Right ventricle myocardium inferior (tissue), 1 donor: ENCODE measurements around the gene TAF5. TPM values are rescaled to one million over a fixed set of nuclear protein-coding genes. Genes with fewer than 3 reads are reported as not detected.
"Not testable (repeated sequence)": the region's sequence is repeated elsewhere in the genome, so short reads cannot be mapped to it uniquely, and the experiment has no call there.

Source experiments
- ATAC-seq: fragments of 200-7000 bp; cut with Tn5 transposase; one replicate; pipeline ENCODE4 v1.9.1; 2020; ENCODE audit warnings: mild to moderate bottlenecking, moderate library complexity
- DNase-seq: peaks from one replicate; pipeline ENCODE4 v3.0.0; 2021; ENCODE audit errors: missing footprints
- intact Hi-C: fragments of 100-400 bp; cut with DNase I; formaldehyde crosslinking; loops from one replicate; pipeline ENCODE4 v1.11.0; 2022
- long read RNA-seq: library from polyadenylated mRNA; unstranded; transcript quantifications from one replicate; pipeline ENCODE4 v2.0.0, GENCODE V29; 2021
- total RNA-seq: library from RNA; stranded (reverse); fragmentation: NEBNext Ultra II Directional; extraction: Animal tissue kit (Norgen Biotek cat#: 25700); gene quantifications from one replicate; pipeline ENCODE4 v1.2.1, GENCODE V29; 2021
- donor health status: DM: no; HTN: yes; CAD: no; lungs with severe emphysema.

TAF5 gene
- 3.1 TPM for total RNA-seq
- long read RNA-seq, transcript TAF5-201 (11 exons, 3,268 nt): major isoform, 8 of 8 reads
- long read RNA-seq, partial matches to known transcripts: 0 of 8 reads
- long read RNA-seq, other reads (novel, unspliced or antisense): 0 of 8 reads

DNA sequence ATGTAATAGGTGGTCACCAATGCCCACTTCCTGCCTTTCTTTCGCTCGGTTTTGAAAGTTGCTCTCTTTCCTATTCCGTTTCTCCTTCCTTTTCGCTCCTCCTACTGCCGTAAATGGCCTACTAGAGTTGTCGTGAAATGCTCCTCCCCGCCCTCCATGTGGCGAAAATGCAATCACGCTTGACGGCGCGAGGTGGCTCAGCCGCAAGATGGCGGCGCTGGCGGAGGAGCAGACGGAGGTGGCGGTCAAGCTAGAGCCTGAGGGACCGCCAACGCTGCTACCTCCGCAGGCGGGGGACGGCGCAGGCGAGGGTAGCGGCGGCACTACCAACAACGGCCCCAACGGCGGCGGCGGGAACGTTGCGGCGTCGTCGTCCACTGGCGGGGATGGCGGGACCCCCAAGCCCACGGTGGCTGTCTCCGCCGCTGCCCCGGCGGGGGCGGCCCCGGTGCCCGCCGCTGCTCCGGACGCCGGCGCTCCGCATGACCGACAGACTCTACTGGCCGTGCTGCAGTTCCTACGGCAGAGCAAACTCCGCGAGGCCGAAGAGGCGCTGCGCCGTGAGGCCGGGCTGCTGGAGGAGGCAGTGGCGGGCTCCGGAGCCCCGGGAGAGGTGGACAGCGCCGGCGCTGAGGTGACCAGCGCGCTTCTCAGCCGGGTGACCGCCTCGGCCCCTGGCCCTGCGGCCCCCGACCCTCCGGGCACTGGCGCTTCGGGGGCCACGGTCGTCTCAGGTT lies at the start of gene TAF5:
TAF5 (plus strand) TSS at position 195 of the 737 bp plus-strand sequence; CDS start at position 209, 14 bp downstream.
- DNase-seq: peak; percentile 95
- peak; percentile 90 for ATAC-seq
- intact Hi-C loops: loop anchor here (1.0 to 10.0 kb wide), 3 partner anchors 28 to 453 kb away; partner anchors contain the start of genes ATP5MK, CNNM2, NT5C2 and PDCD11

DNA sequence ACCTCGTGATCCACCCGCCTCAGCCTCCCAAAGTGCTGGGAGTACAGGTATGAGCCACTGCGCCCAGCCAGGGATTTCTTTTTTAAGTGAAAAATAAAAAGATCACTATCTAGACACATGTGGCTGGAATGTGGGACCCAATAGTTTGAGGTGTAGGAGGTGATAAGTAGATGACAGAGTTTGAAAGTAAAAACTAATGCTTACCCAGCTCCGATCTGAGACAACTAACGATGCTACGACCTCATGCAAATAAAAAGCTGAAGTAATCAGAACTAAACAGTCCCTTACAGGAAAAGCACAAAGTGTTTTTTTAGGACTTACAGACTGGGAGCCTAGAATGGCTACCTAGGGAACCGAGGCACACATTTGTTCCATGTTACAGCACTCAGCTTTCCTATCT lies 39.9 kb upstream of the TAF5 start:
- intact Hi-C loops: no loop called here
- no peak for DNase-seq
- ATAC-seq: no peak

DNA sequence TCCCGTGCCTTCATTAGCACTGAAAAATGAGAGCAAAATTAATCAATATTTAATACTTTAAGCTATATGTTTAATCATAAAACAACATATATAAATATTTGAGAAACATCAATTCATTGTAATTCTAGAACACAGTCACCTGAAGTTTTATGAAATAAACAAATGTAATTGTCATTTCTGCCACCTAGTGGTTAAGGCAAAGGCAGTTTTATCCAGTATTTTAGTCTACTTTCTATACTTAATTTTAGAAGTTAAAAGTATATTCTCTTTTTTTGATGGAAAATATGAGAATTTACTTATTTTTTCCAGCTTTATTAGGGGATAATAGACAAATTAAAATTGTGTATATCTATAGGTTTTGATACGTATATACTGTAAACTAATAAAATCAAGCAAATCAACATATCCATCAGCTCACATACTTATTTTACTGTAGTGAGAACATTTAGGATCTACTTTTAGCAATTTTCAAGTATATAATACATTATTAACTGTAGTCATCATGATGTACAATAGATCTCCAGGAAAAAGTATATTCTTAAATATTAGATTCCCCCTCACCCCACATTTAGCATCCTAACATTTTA lies 33.7 kb upstream of the TAF5 start:
- DNase-seq (no peak), ATAC-seq (no peak)
- intact Hi-C loops: no loop called here

DNA sequence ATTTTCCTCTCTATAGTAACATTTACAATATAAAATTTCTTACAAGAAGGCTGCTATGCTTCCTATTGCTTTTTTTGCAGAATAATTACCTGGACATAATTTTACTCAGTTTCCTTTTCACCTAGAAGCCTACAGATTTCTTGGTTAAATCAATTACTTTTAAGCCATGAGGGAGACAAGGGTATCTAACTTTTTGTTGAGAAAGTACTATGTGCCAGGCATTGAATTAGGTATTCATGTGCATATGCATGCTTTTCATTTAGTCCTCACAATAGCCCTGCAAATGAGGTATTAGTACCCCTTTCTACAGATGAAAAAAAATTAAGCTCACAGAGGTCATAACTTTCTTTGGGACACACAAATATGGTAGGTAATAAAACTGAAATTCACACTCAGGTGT lies 33.2 kb upstream of the TAF5 start:
- no peak for ATAC-seq
- intact Hi-C loops: no loop called here
- no peak for DNase-seq

DNA sequence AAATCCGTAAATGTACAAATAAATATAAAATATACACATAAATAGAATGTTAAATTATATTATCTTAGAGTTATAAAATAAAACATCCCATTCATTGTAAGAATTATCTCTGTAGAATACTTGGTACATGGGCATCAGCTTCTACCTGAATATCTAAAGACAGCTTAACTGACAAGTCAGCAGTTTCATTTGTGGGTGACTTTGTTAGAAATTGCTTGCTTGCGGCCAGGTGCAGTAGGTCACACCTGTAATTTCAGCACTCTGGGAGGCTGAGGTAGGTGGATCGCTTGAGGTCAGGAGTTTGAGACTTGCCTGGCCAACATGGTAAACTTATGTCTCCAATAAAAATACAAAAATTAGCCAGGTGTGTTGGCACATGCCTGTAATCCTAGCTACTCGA lies 31.4 kb upstream of the TAF5 start:
- intact Hi-C loops: no loop called here
- DNase-seq: no peak
- no peak for ATAC-seq

DNA sequence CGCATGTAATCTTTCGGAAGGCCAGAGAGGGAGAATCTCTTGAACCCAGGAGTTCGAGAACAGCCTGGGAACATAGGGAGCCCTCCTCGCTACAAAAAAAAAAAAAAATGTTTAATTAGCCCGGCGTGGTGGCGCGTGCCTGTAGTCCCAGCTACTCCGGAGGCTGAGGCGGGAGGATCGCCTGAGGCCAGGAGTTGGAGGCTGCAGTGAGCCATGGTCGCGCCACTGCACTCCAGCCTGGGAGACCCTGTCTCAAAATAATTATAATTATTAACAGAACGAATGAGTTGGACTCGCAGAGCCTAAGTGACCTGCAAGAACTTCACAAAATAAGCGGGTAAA lies 17.6 kb upstream of the TAF5 start:
- intact Hi-C loops: no loop called here
- DNase-seq: no peak
- no peak for ATAC-seq

DNA sequence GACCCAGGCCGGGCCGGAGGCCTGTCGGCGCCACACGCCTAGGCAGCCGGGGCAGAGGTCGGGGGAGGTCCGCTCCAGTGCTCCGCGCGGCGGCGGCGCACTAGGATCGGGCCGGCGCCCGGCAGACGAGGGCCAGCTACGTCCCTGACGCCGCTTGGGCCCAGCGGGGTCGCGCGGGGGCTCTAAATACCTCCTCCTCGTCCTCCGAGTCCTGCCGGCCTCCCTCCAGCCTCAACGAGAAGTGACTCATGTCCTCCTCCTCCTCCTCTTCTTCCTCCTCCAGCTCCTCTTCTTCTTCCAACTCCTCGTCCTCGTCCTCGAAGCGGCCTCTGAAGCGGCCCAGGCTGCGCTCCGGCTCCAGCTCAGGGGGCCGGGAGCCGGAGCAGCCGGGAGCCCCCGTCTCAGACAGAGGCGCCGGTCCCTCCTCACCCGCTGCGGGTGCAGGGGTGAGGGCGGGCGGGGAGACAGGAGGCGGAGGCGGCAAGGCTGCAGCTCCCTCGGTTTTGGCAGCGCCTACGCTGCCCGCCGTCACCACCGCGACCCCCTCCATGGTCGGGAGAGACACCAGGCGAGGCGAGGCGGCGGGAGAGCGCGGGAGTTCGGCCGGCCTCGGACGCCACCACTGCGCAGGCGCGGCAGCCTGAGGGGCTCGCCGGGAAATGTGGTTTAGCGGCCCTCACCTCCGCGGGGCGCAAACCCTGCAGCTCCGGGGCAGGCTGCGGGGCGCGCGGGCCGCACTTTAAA lies 17.1 kb upstream of the TAF5 start, which contains the start of gene PCGF6:
PCGF6 (minus strand) TSS at position 624 of the 744 bp plus-strand sequence; CDS start at position 550, 74 bp downstream.
- ATAC-seq: peak; percentile 97
- intact Hi-C loops: no loop called here

DNA sequence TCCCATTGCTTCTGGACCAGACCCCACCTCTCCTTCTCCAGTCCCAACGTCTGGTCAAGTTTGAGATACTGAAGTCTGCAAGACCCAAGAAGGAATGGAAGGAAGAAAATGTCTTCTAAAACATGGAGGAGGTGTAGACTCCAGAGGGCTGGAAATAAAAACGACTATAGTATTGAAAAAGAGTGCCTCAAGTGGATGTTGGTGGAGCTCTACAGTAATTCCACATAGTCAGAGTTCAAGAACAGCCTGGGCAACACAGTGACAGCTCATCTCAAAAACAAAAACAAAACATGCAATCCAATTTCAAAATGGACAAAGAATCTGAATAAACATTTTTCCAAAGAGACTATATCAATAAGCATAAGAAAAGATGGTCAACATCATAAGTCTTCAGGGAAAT lies 14.5 kb upstream of the TAF5 start:
- no peak for ATAC-seq
- no peak for DNase-seq
- intact Hi-C loops: no loop called here

More for the DNA sequence above, 17.1 kb upstream of the TAF5 start, which contains the start of gene PCGF6:
- peak; percentile 90 for DNase-seq

DNA sequence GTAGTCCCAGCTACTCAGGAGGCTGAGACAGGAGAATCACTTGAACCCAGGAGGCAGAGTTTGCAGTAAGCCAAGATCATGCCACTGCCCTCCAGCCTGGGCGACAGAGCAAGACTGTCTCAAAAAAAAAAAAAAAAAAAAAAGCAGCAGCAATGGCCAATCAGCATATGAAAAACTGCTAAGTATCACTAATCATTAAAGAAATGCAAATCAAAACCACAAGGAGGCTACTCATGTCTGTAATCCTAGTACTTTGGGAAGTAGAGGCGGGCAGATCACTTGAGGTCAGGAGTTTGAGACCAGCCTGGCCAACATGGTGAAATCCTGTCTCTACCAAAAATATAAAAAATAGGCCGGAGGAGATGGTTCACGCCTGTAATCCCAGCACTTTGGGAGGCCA lies 13.2 kb upstream of the TAF5 start:
- not testable (repeated sequence) for ATAC-seq, DNase-seq

DNA sequence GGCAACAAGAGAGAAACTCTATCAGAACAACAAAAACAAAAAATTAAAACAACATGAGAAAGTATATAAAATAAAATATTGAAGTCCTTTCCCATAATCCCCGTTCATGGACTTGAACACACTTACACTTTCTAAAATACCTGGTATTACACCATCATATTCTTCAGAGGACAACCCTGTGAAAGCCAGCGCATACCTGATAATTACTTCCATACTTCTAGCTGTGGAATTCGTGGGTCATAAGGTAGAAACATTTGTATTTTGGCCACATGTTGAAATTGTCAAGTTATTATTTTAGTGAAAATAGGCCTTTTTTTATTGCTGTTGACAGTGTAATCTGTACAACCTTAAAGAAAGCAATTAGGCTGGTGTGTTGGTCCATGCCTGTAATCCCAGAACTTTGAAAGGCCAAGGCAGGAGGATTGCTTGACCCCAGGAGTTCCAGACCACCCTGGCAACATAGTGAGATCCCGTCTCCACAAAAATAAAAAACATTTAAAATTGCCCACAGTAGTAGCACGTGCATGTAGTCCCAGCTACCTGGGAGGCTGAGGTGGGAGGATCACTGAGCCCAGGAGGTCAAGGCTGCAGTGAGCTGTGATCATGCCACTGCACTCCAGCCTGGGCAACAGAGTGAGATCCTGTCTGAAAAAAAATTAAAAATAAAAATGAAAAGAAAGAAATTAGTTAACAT lies 11.7 kb upstream of the TAF5 start:
- no peak for ATAC-seq
- intact Hi-C loops: no loop called here

More for the DNA sequence above, 13.2 kb upstream of the TAF5 start:
- intact Hi-C loops: not testable (repeated sequence)

DNA sequence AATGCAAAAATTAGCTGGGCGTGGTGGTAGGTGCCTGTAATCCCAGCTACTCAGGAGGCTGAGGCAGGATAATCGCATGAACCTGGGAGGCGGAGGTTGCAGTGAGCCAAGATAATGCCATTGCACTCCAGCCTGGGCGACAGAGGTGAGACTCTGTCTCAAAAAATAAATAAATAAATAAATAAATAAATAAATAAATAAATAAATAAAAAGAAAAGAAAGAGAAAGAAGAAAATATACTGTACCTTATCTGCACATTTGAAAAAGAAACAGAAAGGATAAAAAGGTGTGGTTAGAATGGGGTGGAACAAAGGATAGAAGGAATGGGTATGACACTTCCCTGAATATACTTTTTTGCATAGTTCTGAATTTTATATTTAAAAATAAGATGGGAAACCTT lies 8.3 kb upstream of the TAF5 start:
- ATAC-seq, intact Hi-C loops, DNase-seq: not testable (repeated sequence)

More for the DNA sequence above, 11.7 kb upstream of the TAF5 start:
- no peak for DNase-seq

DNA sequence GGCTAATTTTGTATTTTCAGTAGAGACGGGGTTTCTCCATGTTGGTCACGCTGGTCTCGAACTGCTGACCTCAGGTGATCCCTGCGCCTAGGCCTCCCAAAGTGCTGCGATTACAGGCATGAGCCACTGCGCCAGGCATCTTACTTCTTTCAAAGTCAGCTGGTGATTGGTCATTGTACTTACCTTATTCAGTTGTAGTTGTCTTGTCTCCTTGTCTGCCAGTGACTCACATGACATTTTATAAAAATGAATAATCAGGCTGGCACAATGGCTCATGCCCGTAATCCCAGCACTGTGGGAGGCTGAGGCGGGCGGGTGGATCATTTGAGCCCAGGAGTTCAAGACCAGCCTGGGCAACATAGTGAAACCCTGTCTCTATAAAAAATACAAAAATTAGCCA lies 7.0 kb upstream of the TAF5 start:
- intact Hi-C loops: loop anchor here (10.0 kb wide), 2 partner anchors 166 to 446 kb away; partner anchors contain the start of genes CNNM2 and NT5C2
- ATAC-seq, DNase-seq: not testable (repeated sequence)

DNA sequence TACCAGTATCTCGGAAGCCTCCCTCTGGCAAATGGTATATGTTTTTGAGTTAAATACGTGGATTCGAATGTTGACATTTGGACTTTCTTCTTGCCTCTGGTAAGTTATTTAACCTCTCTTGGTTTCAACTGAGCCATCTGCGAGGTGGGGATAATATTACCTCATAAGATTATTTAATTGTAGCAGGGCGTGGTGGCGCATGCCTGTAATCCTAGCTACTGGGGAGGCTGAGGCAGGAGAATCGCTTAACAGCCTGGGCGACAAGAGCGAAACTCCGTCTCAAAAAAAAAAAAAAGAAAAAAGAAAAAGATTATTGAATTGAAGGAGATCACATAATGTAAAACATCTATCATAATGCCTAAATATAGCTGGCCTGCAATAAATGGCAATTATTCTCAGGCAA lies 396 bp upstream of the TAF5 start:
- intact Hi-C loops: loop anchor here (1.0 to 10.0 kb wide), 3 partner anchors 29 to 453 kb away; partner anchors contain the start of genes ATP5MK, CNNM2, NT5C2 and PDCD11
- DNase-seq: no peak
- ATAC-seq: no peak

DNA sequence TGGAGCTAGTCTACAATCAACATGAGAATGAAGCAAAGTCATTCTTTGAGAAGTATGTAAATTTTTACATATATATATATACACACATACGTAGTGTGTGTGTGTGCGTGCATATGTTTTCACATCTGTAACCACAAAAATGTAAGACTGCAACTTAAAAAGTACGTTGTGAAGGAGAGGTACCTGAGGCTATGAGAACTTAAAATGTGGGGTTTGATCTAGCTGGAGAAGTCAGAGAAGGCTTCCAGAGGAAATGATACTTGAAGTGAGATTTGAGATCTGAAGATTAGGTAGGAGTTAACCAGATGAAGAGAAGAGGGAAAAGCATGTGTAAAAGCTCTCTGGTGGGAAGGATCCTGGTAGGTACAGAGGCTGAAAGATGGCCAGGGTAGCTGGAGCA lies 5.8 kb downstream of the TAF5 start:
- DNase-seq (no peak), ATAC-seq (no peak)
- intact Hi-C loops: no loop called here

DNA sequence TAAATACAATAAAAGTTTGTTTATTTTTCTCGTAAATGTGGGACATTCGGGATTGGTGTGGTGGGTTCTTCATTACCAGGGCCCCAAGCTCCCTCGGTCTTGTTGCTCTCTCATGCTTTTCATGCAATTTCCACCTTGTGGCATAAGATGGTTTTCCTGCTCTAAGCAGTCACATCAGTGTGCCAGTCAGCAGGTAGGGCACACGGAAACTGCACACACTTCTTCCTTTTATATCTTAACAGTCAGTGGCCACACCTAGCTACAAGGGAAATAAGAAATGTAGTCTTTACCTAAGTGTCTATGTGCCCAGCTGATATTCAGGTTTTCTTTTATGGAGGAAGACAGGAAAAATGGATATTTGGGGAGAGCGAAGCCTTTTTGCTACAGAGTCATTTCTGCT lies 6.5 kb downstream of the TAF5 start:
- ATAC-seq (no peak), DNase-seq (no peak)
- intact Hi-C loops: no loop called here

DNA sequence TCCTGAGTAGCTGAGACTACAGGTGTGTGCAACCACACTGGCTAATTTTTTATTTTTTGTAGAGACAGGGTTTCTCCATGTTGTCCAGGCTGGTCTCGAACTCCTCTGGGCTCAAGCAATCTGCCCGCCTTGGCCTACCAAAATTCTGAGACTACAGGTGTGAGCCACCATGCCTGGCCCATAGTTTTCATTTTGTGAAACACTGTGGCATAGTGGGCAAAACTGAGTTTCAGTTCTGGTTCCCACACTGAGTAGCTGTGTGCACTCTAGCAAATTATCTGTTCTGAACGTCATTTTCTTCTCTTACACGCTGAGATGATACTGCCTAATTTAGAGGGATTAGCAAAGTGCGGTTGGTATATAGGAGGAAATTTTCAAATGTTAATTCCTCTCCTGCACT lies 15.0 kb downstream of the TAF5 start:
- DNase-seq (no peak), ATAC-seq (no peak)
- intact Hi-C loops: no loop called here

DNA sequence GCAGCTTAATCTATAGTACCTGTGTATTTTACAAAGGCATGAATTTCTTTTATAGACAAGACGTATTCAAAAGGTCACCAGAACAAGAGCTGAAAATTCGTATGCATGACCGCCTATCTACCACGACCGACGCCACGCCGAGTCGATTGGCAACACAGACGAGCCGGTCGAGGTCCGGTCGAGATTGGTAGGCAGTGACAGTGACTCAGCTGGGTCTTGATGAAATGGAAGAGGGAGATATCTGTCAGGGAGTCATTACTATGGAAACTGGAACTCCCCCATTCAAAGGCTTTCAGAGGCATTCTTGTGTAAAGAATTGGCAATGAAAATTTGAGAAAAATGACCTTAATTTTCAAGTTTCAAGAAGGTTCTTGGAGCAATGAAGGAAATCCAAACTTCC lies 26.4 kb downstream of the TAF5 start:
- no peak for ATAC-seq
- intact Hi-C loops: no loop called here
- DNase-seq: no peak

DNA sequence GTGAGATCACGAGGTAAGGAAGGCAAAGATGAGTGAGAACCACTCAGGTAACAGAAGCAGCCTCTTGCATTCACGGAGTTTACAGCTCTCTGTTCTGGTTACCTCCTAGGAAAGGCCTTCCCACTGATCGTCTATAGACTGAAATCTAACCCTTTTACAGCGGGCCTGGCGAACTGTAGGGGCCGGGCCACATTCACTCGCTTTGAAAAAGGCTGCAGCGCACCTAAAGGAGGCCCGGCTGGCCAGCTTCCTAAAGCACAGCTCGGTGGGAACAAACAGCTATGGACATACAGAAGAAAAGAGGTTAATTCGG lies 27.9 kb downstream of the TAF5 start:
- DNase-seq: no peak
- ATAC-seq: no peak
- intact Hi-C loops: loop anchor here (1.0 kb wide), 1 partner anchor 28 kb away; the partner anchor contains the start of gene TAF5
